Activated CD4-positive, alpha-beta T cell treated with anti-CD3 and anti-CD28 coated beads, Interleukin-2, amount 50 U/mL, for 1 hour (primary cell): Measurements from ENCODE around the gene CA14.
A peak's percentile ranks its signal among the peaks of the same experiment; 100 is the strongest.
"Not testable (repeated sequence)": the region's sequence is repeated elsewhere in the genome, so short reads cannot be mapped to it uniquely, and the experiment has no call there.

ENCODE experiments used
- DNase-seq: peaks from one replicate; pipeline ENCODE4 v3.0.0-alpha.2; 2020

The CA14 gene

GRCh38 chr1:150236614-150237100, 20.9 kb upstream of the CA14 start:
- no peak for DNase-seq

GRCh38 chr1:150237176-150237575, 20.4 kb upstream of the CA14 start:
- DNase-seq = not testable (repeated sequence)

DNA sequence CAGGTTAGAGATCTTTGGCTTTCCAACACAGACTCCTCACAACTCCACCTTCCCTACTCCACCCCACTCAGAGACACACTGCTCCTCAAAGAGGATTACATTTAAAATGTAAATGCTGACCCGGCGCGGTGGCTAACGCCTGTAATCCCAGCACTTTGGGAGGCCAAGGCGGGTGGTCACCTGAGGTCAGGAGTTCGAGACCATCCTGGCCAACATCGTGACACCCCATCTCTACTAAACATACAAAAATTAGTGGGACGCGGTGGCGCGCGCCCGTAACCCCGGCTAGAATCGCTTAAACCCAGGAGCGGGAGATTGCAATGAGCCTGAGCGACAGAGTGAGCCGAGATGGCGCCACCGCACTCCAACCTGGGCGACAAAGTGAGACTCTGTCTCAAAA, 19.8 kb upstream of the CA14 start:
- no peak for DNase-seq

GRCh38 chr1:150243003-150243402, 14.6 kb upstream of the CA14 start:
- no peak for DNase-seq

DNA sequence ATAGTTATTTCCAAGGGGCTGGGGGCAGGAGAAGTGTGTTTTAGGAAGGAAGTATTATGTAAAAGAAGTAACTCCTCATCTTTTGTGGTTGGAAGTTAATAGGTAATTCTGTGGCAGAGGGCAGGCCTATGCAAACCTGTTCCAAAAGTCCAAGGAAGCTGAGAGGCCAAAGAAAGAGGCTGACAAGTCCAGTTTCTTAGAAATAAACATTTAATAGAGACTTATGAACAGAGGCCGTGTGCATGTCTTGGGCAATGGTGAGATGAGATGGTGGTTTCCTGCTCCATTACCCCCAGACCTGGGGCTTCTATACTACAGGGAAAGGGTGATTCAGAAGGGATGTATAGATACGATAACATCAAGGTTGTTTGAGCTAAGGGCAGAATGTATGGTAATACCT, 7.6 kb upstream of the CA14 start:
- no peak for DNase-seq

DNA sequence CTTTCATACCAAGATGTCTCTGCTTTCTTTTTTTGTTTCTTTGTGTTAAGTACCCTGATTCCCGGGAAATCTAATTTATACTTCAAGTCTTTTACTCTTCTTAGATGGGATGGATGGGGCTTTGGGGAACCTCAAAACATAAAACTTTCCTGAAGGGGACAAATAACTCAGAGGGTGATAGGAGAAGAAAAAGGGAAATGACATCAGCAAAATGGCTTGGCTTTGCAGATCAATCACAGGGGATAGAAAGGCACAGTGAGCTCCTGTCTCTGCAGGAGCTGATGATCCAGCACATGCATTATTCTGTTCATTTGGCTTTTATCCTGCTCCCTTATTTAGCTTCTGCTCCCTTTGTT, 1.4 kb upstream of the CA14 start:
- DNase-seq = no peak

DNA sequence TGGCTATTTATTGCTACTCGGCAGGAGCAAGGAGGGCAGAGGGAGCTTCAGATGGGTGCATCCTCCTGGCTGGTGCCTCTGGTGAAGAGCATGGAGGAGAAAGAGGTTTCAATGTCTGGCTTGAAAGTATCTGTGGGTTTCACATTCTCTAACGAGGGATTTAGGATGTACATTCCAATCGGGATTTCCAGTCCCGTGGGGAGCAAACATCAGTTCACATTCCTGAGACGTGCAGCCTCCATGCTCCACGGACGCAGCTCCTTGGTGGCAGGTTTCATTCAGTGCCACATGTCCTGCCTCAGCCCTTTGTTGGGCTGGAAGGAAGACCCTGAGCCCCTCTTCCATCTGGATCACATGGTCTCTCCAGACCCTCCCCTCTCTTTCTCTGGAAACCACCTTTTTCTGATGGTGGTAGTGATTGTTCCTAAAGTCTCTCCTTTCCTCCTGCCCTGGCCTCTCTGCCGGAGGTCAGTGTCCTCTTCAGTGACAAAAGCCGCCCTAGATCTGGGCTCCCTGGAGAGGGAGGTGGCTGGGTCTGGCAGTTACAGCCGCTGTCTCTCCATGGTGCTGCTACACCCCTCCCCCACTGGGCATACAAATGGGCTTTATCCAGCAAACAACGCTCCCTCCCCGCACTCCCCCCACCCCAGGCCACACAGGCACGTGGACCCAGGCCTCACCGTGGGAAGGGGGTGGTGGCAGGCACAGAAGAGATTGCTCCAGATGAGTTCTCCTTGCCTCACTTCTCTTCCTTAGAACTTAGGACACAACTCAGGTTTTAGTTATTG, 826 bp upstream of the CA14 start:
- no peak for DNase-seq

DNA sequence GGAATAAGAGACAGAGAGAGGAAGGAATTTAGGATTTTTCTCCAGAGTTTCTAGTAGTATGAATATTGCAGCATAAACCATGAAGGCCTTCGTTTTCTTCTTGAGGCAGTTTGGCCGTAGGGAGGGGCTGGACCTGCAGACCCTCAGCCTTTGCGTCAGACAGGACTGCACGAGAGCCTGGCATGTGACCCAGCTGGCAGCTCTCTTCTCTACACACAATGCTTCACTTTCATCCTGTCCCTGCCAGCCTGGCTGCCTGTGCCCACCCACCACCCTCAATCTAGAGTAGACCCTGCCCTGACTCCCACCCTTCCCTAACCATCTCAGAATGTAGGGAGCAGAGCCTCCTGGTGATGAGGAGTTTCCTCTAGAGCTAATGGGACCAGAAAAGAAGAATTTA, 1.6 kb downstream of the CA14 start:
- no peak for DNase-seq

DNA sequence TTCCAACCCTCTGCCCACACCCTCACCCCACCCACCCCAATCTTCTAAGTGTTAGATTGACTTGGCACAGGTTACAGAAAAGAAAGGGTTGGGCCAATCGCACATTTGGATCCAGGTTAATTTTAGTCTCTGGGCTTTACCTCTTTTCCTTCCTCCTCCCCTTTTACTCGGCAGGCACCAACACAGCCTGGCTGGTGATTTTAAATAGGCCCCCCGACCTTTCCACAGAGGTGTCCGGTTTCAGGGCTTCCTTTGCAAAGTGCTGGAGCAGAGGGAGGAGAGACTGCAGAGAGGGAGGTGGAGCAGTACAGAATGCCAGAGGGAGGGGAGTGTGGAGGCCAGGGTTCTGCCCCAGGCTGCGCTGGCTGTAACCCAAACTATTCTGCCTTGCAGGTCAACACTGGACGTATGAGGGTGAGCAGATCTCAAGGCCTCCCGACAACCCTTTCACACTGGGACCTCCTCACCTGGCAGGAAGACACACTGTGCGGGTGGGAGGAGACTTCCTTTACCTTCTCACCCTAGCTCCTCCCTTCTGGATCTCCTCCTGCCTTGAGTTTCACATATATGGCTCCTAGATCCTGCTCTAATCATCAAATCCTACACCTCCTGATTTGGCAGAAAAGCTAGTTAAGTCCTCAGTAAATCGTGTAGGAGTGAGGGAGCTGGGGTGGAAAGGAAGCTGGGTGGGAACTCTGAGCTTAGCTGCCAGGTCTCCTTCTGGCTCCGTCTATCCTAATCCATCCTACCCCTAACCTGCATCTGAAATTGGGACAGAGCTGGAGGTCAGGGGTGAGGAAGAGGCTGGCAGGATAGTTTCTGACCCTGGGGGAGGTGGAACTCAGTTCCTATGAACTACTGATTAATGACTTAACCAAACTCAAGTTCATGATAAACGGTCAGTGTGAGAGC, 2.4 kb downstream of the CA14 start:
- DNase-seq = no peak

GRCh38 chr1:150261367-150261766, 3.8 kb downstream of the CA14 start:
- no peak for DNase-seq

DNA sequence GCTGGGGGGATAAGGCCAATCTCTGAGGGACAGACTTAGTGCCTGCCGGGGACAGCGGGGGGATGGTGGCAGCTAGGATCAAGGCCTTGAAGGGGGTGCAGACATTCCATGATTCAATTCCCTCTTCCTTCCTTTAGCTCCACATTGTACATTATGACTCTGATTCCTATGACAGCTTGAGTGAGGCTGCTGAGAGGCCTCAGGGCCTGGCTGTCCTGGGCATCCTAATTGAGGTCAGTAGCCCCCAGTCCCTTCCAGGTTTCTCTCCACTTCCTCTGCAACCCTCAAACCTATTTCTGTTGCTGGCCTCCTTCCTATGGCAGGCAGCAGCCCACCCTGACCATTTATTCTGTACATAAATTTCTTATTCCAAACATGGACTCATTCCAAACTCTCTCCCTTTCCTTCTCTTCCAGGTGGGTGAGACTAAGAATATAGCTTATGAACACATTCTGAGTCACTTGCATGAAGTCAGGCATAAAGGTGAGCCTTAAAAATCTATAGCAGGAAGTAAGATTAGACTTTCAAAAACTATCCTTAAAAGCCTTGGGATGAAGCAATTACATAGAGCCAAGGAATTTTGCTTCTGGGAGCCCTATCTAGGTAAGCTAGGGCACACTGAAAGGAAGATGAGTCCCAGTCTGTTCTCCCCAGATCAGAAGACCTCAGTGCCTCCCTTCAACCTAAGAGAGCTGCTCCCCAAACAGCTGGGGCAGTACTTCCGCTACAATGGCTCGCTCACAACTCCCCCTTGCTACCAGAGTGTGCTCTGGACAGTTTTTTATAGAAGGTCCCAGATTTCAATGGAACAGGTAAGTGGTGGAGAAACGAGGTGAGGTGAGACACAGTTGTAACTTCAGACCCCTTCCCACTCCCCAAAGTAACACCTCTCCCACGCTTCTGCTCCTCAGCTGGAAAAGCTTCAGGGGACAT, 5.1 kb downstream of the CA14 start:
- DNase-seq = no peak

DNA sequence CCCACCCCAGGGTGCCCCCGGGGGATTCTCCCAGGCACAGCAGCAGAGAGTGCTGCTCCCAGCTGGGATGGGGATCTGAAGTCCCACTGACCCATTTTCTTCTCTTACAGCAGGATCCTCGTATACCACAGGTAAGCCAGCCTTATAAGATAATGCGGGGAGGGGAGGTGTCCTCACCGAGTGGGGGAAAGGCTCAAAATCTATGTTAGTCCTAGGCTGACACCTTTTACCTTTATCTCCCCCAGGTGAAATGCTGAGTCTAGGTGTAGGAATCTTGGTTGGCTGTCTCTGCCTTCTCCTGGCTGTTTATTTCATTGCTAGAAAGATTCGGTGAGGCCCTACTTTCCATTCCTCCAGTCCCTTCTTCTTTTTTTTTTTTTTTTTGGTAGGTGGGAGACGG, 6.0 kb downstream of the CA14 start:
- DNase-seq = no peak

- no peak for DNase-seq
Measured at GRCh38 chr1:150267896-150268295, 10.3 kb downstream of the CA14 start.

GRCh38 chr1:150268340-150268704, 10.7 kb downstream of the CA14 start:
- DNase-seq = peak; percentile 45

- DNase-seq = peak; percentile 89
Measured at GRCh38 chr1:150268705-150269403, 11.3 kb downstream of the CA14 start, which contains the start of gene APH1A. TSS of gene APH1A (minus strand) at chr1:150269016. CDS start at chr1:150268810, 206 bp downstream.

DNA sequence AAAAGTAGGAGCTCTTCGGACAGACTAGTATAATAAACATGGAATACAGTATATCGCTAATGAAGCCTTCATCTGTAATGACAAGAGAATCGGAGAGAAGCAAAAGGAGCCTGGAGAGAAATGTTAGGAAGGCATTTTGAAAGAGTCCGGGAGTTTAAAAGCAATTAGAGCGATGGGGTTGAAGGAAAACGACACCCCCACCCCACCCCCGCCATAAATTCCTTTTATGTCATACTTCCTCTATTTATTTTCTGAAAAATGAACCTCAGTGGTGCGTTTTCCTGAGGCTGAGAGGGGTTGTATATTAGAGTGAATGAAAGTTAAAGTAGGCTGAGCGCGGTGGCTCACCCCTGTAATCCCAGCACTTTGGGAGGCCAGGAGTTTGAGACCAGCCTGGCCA, 11.9 kb downstream of the CA14 start:
- DNase-seq = no peak

DNA sequence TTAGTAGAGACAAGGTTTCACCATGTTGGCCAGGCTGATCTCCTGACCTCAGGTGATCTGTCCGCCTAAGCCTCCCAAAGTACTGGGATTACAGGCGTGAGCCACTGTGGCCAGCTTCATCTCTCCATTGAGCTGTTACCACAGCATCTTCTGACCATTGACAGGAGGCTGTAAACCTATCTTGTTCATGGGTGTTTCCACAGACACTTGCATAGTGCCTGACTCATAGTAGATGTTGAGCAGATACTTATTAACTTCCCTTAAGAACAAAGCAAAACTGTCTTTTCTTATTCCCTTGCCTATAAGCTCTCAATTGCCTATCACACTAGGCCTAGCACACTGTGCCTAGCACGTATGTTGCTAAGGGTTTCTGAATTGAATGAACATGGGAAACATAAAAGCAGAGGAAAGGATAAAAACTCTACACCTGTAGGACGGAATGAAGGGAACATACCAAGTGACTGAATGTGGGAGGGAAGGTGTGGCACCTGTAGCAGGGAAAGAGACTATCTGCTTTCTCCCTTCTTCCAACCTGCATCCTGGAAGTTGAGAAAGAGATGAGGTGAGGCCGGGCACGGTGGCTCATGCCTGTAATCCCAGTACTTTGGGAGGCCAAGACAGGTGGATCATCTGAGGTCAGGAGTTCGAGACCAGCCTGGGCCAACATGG, 13.9 kb downstream of the CA14 start:
- no peak for DNase-seq

- no peak for DNase-seq
Measured at GRCh38 chr1:150273311-150273710, 15.7 kb downstream of the CA14 start.

DNA sequence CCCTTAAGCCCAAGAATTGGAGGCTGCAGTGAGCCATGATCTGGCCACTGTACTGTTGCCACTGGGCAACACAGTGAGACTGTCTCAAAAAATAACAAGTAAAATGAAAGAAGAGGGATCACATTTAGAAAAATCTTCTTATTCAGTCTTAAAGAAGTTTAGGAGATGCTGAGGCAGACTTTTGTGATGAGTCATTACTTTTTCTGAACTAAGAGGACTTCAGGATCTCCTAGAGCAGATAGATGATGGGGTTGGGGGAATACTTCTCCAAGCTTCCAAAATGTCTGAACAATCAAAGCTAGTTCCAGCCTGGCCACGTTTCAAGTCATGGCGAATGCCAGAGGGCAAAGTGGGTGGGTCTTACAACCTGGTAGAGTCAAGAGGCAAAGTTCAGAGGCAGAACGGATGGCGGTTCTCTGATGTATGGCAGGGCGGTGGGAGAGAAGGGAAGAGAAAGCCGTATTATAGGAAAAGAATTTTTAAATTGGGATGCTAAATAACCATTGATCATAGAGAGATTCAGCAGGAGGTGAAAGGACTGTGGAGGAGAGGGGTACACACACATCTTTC, 22.6 kb downstream of the CA14 start:
- no peak for DNase-seq

- peak; percentile 56 for DNase-seq
Measured at GRCh38 chr1:150281221-150281757, 23.7 kb downstream of the CA14 start.
